ENCODE data around the gene DHH. TPM values are rescaled to one million over a fixed set of nuclear protein-coding genes. Genes with fewer than 3 reads are reported as not detected.

The DHH gene
- total RNA-seq, 1 experiment from 2014 or later, result 0.15 TPM

DNA sequence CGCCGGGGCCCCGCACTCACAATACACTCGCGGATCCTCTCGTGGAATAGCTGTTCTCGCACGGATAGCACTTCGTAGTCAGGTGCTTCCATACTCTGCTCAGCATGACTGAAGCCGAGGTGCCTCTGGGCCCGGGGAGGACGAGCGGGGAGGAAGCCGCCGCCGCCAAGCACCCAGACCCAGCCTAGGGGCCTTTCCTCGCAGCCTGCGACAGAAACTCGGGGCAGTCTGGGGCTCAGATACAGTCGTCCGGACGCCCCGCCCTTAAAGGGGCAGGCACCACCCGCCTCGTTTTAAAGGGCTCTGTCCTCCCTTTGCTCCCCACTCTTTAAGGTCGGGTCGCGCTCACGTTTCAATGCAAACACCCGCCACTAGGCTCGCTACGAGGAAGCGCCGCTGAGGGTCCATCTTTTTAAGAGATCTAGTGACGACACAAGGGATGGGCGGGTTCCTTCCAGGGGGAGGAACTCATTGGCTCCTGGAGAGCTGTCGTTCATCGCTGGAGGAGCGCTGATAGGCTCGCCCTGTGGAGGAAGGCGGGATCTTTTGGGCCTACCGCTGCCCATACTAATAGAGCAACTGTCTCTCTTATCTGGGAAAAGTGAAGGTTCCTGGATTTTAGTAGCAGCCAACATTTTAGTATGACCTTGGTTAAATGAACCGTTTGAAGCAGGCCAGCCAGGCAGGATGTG is 16.0 kb upstream of the DHH start, which contains the start of gene LMBR1L (continued):
- TF ChIP-seq, protein P1, sequence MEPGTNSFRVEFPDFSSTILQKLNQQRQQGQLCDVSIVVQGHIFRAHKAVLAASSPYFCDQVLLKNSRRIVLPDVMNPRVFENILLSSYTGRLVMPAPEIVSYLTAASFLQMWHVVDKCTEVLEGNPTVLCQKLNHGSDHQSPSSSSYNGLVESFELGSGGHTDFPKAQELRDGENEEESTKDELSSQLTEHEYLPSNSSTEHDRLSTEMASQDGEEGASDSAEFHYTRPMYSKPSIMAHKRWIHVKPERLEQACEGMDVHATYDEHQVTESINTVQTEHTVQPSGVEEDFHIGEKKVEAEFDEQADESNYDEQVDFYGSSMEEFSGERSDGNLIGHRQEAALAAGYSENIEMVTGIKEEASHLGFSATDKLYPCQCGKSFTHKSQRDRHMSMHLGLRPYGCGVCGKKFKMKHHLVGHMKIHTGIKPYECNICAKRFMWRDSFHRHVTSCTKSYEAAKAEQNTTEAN (CRISPR knock-in tag; IDR thresholded peaks at IDR 0.05), result no peak
- TF ChIP-seq ESRRA (CRISPR knock-in tag; IDR thresholded peaks at IDR 0.05; ENCODE audit: borderline replicate concordance) (no peak), CREM (CRISPR knock-in tag; IDR thresholded peaks at IDR 0.05) (peak; percentile 64), ZNF263 (CRISPR knock-in tag; IDR thresholded peaks at IDR 0.05; ENCODE audit: low read depth) (no peak), ELF4 (CRISPR knock-in tag; IDR thresholded peaks at IDR 0.05; ENCODE audit: low read depth) (no peak), ZNF423 (CRISPR knock-in tag; IDR thresholded peaks at IDR 0.05) (no peak), GABPB1 (CRISPR knock-in tag; IDR thresholded peaks at IDR 0.05) (peak; percentile 23; the same call in 1 of the 2 replicates), ZNF121 (CRISPR knock-in tag; IDR thresholded peaks at IDR 0.05) (no peak), ETV6 (CRISPR knock-in tag; IDR thresholded peaks at IDR 0.05) (0 out of 2 replicates have a peak, but pooled peaks have one; percentile 53), SMAD4 (CRISPR knock-in tag; IDR thresholded peaks at IDR 0.05) (no peak), RORB (CRISPR knock-in tag; IDR thresholded peaks at IDR 0.05) (no peak), NFYB (CRISPR knock-in tag; conservative IDR thresholded peaks at IDR 0.05; ENCODE audit: low read depth) (peak; percentile 85), TP53 (CRISPR knock-in tag; IDR thresholded peaks at IDR 0.05) (no peak), PRRX2 (CRISPR knock-in tag; IDR thresholded peaks at IDR 0.05) (no peak)
- TF ChIP-seq, protein P2, sequence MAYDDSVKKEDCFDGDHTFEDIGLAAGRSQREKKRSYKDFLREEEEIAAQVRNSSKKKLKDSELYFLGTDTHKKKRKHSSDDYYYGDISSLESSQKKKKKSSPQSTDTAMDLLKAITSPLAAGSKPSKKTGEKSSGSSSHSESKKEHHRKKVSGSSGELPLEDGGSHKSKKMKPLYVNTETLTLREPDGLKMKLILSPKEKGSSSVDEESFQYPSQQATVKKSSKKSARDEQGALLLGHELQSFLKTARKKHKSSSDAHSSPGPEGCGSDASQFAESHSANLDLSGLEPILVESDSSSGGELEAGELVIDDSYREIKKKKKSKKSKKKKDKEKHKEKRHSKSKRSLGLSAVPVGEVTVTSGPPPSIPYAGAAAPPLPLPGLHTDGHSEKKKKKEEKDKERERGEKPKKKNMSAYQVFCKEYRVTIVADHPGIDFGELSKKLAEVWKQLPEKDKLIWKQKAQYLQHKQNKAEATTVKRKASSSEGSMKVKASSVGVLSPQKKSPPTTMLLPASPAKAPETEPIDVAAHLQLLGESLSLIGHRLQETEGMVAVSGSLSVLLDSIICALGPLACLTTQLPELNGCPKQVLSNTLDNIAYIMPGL (CRISPR knock-in tag; IDR thresholded peaks at IDR 0.05), result peak; percentile 61; the same call in 1 of the 2 replicates
- TF ChIP-seq, protein P3, sequence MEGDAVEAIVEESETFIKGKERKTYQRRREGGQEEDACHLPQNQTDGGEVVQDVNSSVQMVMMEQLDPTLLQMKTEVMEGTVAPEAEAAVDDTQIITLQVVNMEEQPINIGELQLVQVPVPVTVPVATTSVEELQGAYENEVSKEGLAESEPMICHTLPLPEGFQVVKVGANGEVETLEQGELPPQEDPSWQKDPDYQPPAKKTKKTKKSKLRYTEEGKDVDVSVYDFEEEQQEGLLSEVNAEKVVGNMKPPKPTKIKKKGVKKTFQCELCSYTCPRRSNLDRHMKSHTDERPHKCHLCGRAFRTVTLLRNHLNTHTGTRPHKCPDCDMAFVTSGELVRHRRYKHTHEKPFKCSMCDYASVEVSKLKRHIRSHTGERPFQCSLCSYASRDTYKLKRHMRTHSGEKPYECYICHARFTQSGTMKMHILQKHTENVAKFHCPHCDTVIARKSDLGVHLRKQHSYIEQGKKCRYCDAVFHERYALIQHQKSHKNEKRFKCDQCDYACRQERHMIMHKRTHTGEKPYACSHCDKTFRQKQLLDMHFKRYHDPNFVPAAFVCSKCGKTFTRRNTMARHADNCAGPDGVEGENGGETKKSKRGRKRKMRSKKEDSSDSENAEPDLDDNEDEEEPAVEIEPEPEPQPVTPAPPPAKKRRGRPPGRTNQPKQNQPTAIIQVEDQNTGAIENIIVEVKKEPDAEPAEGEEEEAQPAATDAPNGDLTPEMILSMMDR (IDR thresholded peaks at IDR 0.05), result no peak
- TF ChIP-seq, protein P4, sequence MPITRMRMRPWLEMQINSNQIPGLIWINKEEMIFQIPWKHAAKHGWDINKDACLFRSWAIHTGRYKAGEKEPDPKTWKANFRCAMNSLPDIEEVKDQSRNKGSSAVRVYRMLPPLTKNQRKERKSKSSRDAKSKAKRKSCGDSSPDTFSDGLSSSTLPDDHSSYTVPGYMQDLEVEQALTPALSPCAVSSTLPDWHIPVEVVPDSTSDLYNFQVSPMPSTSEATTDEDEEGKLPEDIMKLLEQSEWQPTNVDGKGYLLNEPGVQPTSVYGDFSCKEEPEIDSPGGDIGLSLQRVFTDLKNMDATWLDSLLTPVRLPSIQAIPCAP (CRISPR knock-in tag; IDR thresholded peaks at IDR 0.05), result no peak
- TF ChIP-seq, protein P5, sequence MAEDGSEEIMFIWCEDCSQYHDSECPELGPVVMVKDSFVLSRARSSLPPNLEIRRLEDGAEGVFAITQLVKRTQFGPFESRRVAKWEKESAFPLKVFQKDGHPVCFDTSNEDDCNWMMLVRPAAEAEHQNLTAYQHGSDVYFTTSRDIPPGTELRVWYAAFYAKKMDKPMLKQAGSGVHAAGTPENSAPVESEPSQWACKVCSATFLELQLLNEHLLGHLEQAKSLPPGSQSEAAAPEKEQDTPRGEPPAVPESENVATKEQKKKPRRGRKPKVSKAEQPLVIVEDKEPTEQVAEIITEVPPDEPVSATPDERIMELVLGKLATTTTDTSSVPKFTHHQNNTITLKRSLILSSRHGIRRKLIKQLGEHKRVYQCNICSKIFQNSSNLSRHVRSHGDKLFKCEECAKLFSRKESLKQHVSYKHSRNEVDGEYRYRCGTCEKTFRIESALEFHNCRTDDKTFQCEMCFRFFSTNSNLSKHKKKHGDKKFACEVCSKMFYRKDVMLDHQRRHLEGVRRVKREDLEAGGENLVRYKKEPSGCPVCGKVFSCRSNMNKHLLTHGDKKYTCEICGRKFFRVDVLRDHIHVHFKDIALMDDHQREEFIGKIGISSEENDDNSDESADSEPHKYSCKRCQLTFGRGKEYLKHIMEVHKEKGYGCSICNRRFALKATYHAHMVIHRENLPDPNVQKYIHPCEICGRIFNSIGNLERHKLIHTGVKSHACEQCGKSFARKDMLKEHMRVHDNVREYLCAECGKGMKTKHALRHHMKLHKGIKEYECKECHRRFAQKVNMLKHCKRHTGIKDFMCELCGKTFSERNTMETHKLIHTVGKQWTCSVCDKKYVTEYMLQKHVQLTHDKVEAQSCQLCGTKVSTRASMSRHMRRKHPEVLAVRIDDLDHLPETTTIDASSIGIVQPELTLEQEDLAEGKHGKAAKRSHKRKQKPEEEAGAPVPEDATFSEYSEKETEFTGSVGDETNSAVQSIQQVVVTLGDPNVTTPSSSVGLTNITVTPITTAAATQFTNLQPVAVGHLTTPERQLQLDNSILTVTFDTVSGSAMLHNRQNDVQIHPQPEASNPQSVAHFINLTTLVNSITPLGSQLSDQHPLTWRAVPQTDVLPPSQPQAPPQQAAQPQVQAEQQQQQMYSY (CRISPR knock-in tag; IDR thresholded peaks at IDR 0.05), result no peak
- TF ChIP-seq, protein P6, sequence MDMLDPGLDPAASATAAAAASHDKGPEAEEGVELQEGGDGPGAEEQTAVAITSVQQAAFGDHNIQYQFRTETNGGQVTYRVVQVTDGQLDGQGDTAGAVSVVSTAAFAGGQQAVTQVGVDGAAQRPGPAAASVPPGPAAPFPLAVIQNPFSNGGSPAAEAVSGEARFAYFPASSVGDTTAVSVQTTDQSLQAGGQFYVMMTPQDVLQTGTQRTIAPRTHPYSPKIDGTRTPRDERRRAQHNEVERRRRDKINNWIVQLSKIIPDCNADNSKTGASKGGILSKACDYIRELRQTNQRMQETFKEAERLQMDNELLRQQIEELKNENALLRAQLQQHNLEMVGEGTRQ (CRISPR knock-in tag; IDR thresholded peaks at IDR 0.05), result no peak
- TF ChIP-seq, protein P7, sequence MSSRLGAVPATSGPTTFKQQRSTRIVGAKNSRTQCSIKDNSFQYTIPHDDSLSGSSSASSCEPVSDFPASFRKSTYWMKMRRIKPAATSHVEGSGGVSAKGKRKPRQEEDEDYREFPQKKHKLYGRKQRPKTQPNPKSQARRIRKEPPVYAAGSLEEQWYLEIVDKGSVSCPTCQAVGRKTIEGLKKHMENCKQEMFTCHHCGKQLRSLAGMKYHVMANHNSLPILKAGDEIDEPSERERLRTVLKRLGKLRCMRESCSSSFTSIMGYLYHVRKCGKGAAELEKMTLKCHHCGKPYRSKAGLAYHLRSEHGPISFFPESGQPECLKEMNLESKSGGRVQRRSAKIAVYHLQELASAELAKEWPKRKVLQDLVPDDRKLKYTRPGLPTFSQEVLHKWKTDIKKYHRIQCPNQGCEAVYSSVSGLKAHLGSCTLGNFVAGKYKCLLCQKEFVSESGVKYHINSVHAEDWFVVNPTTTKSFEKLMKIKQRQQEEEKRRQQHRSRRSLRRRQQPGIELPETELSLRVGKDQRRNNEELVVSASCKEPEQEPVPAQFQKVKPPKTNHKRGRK (CRISPR knock-in tag; IDR thresholded peaks at IDR 0.05; ENCODE audit: borderline replicate concordance), result no peak
- TF ChIP-seq, protein P8, sequence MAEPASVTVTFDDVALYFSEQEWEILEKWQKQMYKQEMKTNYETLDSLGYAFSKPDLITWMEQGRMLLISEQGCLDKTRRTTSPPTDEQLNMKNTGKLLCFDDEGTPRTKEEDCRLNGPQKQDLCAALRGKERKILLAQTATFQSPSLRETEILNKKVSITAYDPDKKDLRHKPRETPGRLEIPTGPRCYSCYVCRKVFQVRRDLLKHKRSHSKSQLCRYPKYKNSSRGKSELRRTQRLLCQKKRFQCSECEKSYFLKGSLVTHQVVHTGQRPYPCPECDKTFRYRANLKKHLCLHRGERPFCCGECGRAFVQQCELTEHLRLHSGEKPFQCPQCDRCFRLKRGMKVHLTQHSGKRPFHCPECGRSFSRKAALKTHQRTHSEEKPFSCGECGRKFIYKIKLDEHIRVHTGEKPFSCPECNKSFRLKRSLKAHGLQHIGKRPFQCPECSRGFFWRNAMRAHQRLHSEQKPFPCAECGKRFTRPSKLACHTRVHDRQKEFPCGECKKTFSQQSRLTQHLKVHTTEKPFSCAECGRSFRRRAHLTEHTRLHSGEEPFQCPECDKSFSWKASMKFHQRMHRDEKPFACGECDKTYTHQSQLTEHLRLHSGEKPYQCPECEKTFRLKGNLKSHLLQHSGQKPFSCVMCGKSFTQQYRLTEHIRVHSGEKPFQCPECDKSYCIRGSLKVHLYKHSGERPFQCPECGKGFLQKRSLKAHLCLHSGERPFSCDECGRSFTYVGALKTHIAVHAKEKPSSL (CRISPR knock-in tag; conservative IDR thresholded peaks at IDR 0.05), result no peak
- TF ChIP-seq, protein P9, sequence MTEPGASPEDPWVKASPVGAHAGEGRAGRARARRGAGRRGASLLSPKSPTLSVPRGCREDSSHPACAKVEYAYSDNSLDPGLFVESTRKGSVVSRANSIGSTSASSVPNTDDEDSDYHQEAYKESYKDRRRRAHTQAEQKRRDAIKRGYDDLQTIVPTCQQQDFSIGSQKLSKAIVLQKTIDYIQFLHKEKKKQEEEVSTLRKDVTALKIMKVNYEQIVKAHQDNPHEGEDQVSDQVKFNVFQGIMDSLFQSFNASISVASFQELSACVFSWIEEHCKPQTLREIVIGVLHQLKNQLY (CRISPR knock-in tag; IDR thresholded peaks at IDR 0.05), result no peak
- TF ChIP-seq, protein P10, sequence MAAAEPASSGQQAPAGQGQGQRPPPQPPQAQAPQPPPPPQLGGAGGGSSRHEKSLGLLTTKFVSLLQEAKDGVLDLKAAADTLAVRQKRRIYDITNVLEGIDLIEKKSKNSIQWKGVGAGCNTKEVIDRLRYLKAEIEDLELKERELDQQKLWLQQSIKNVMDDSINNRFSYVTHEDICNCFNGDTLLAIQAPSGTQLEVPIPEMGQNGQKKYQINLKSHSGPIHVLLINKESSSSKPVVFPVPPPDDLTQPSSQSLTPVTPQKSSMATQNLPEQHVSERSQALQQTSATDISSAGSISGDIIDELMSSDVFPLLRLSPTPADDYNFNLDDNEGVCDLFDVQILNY (CRISPR knock-in tag; IDR thresholded peaks at IDR 0.05), result no peak
